Measurements from ENCODE around the gene SLC22A3.
"Not testable (repeated sequence)": the region's sequence is repeated elsewhere in the genome, so short reads cannot be mapped to it uniquely, and the experiment has no call there.

SLC22A3 gene

DNA sequence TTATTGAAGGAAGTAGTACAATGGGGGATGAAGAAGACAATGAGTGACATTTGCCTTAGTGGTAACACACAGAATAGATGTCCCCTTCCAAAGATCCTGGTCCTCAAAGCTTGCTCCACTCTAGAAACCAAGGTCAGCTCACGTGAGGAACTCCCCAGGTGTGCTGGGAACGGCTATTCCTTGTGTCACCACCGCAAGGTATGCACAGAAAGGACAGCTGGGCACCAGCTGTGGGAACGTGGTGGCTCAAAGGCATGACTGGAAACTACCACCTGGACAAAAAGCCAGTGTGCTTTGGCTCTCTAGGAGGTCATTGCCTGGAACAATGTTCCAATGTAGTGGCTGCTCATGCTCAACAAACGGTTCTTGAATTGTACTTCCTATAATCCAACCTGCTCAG is 94.0 kb downstream of the SLC22A3 start:
- no peak for FAIRE-seq
- TF ChIP-seq PAX5 (IDR thresholded peaks at IDR 0.05; ENCODE audit: insufficient read depth, low read length, severe bottlenecking): no peak
- no peak for TF ChIP-seq TAF1 (IDR thresholded peaks at IDR 0.05; ENCODE audit: low read depth, low read length)
- TF ChIP-seq SPI1 (IDR thresholded peaks at IDR 0.05; ENCODE audit: low read depth, low read length): no peak
- no peak for TF ChIP-seq POLR2A (IDR thresholded peaks at IDR 0.05; ENCODE audit: low read depth, low read length)
- no peak for TF ChIP-seq POU2F2 (IDR thresholded peaks at IDR 0.05; ENCODE audit: low read depth, low read length)
- TF ChIP-seq POLR2AphosphoS5 (IDR thresholded peaks at IDR 0.05; ENCODE audit: low read depth, low read length): no peak
- DNase-seq (ENCODE audit: insufficient read length, low spot score): no peak

DNA sequence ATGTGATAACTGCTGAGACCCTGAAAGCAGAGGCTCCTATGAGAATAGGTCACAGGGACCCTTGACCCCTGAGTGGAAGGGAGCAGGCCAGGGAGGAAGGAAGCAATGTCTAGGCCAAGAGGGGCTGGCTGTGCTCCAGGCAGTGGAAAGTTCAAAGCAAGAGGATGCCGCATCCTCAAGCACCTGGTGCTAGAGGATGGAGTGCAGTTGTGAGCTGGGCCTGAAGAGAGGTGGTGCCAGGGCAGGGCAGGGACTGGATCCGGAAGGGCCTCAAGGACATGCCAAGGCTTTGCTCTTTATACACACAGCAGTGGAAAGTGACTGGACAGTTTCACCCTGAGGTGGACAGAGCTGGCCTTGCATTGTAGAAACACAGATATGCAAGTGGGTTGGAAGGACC is 97.0 kb downstream of the SLC22A3 start:
- TF ChIP-seq TAF1 (IDR thresholded peaks at IDR 0.05; ENCODE audit: low read depth, low read length) (no peak), POLR2AphosphoS5 (IDR thresholded peaks at IDR 0.05; ENCODE audit: low read depth, low read length) (no peak), PAX5 (IDR thresholded peaks at IDR 0.05; ENCODE audit: insufficient read depth, low read length, severe bottlenecking) (no peak)
- no peak for DNase-seq (ENCODE audit: insufficient read length, low spot score)
- no peak for FAIRE-seq

DNA sequence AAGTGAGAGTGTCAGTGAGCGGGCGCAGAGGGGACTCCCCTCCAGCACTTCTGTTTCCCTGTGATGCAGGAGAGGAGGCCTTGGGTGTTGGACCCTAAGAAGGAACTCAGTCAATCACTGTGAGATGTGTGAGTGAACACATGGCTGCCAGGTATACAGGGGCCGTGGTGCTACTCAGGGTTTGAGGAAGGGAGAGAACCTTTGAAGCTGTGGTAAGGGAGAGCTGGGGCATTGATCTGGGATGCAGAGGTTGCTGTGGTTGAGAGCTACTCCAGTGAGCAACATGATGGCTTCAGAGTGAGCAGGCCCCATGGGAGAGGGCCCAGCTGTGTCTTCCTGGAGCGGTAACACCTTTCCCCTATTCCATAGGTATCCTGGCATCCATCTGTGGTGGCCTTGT is 99.2 kb downstream of the SLC22A3 start:
- TF ChIP-seq POLR2A (IDR thresholded peaks at IDR 0.05; ENCODE audit: low read depth, low read length): no peak
- TF ChIP-seq POLR2AphosphoS5 (IDR thresholded peaks at IDR 0.05; ENCODE audit: low read depth, low read length): no peak
- no peak for TF ChIP-seq SPI1 (IDR thresholded peaks at IDR 0.05; ENCODE audit: low read depth, low read length)
- no peak for TF ChIP-seq POU2F2 (IDR thresholded peaks at IDR 0.05; ENCODE audit: low read depth, low read length)
- TF ChIP-seq TAF1 (IDR thresholded peaks at IDR 0.05; ENCODE audit: low read depth, low read length): no peak
- no peak for TF ChIP-seq PAX5 (IDR thresholded peaks at IDR 0.05; ENCODE audit: insufficient read depth, low read length, severe bottlenecking)
- no peak for FAIRE-seq
- DNase-seq (ENCODE audit: insufficient read length, low spot score): no peak

DNA sequence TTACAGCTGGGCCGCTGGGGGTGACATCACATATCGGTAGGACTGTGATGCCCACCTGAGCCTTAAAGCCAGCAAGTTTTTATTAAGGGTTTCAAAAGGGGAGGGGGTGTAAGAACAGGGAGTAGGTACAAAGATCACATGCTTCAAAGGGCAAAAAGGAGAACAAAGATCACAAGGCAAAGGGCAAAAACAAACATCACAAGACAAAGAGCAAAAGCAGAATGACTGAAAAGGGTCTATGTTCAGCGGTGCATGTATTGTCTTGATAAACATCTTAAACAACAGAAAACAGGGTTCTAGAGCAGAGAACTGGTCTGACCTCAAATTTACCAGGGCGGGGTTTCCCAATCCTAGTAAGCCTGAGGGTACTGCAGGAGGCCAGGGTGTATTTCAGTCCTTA is 101.6 kb downstream of the SLC22A3 start:
- FAIRE-seq; DNase-seq (ENCODE audit: insufficient read length, low spot score): not testable (repeated sequence)

DNA sequence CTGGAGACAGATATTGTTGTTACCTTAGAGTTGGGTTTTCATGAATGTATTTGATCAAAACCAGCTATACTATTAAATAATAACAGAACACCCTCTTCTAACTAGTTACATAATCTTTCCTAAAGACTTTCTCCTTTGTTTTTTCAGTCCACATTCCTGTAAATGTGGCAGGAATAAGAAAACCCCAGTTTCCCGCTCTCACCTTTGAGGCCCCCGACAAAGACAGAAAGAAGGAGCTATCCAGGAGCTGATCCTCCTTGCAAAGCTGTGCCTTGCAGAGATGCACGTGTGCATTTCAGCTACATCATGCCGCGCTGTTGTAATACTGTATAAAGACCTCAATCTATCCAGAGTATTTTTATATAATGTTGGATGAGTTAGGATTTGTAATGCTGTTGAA is 102.7 kb downstream of the SLC22A3 start:
- FAIRE-seq (no peak), DNase-seq (ENCODE audit: insufficient read length, low spot score) (no peak)
- TF ChIP-seq POLR2AphosphoS5 (IDR thresholded peaks at IDR 0.05; ENCODE audit: low read depth, low read length) (no peak), SPI1 (IDR thresholded peaks at IDR 0.05; ENCODE audit: low read depth, low read length) (no peak), POU2F2 (IDR thresholded peaks at IDR 0.05; ENCODE audit: low read depth, low read length) (no peak), PAX5 (IDR thresholded peaks at IDR 0.05; ENCODE audit: insufficient read depth, low read length, severe bottlenecking) (no peak), TAF1 (IDR thresholded peaks at IDR 0.05; ENCODE audit: low read depth, low read length) (no peak), POLR2A (IDR thresholded peaks at IDR 0.05; ENCODE audit: low read depth, low read length) (no peak)

DNA sequence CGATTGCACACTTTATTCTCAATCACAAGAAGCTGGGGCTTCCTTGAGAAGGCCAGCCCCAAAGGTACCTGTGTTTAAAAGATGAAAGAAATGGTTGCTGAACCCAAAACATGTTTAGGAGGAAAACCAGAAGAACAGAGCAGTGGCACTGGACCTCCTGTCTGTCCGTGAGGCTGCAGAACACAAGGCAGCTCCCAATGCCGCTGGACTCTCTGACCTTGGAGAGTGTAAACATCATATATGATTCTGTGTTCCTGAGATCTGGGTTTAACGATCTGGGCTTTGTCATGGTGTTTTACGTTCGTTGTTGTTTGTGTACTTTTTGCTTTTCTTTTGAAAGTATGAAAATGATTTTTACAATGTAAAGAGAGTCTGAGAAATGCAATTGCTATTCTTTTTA is 106.1 kb downstream of the SLC22A3 start:
- DNase-seq (ENCODE audit: insufficient read length, low spot score) (no peak), FAIRE-seq (no peak)
- TF ChIP-seq POLR2A (IDR thresholded peaks at IDR 0.05; ENCODE audit: low read depth, low read length) (no peak), POU2F2 (IDR thresholded peaks at IDR 0.05; ENCODE audit: low read depth, low read length) (no peak), POLR2AphosphoS5 (IDR thresholded peaks at IDR 0.05; ENCODE audit: low read depth, low read length) (no peak), TAF1 (IDR thresholded peaks at IDR 0.05; ENCODE audit: low read depth, low read length) (no peak), SPI1 (IDR thresholded peaks at IDR 0.05; ENCODE audit: low read depth, low read length) (no peak), PAX5 (IDR thresholded peaks at IDR 0.05; ENCODE audit: insufficient read depth, low read length, severe bottlenecking) (no peak)

DNA sequence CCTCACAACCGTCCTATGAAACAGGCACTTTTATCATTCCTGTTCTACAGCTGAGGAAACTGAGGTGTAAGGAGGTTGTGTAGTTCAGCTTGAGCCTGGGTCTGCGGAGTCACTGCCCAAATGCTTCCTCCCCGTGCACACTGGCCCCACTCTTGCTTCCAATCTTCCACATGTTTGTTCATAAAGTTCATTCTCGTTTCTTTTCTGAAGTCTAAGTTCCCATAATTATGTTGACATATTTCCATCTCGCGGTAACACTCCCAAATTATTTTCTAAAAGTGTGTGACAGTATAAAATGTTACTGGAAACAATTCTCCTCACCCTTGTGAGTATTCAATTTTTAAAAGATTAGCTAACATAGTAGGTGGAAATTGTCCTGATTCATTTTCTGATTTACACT is 106.9 kb downstream of the SLC22A3 start:
- TF ChIP-seq POLR2AphosphoS5 (IDR thresholded peaks at IDR 0.05; ENCODE audit: low read depth, low read length) (no peak), TAF1 (IDR thresholded peaks at IDR 0.05; ENCODE audit: low read depth, low read length) (no peak), POU2F2 (IDR thresholded peaks at IDR 0.05; ENCODE audit: low read depth, low read length) (no peak), PAX5 (IDR thresholded peaks at IDR 0.05; ENCODE audit: insufficient read depth, low read length, severe bottlenecking) (no peak), SPI1 (IDR thresholded peaks at IDR 0.05; ENCODE audit: low read depth, low read length) (no peak), POLR2A (IDR thresholded peaks at IDR 0.05; ENCODE audit: low read depth, low read length) (no peak)
- FAIRE-seq: no peak

DNA sequence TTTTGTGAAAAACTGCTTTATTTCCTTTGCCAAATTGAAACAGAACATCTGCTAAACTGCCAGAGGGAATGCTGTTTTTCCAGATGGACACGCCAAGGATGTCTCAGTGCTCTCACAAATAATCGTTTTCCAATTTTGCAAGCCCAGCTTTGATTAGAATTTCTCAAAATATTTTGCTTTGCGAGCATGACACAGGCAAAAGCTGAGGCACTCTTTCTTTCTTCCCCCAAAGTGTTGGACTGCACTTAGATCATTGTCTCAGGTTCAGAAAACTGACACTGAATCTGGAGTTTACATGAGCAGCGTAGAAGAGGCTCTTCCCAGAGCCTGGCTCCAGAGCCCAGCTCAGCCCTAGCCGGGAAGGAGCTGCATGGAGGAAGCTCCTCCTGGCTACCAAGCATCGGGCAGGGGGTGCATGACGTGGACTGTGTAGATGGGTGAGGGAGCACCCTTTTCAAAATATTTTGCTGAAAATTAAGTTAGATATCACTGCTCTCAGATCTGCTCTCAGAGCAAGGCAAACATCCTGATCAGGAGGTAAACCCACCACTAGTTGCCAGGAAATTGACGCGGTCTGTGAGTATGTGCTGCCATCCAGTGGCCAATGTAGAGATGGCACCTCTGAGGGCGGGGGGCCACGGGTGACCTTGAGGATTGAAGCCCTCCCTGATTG is 107.5 kb downstream of the SLC22A3 start:
- DNase-seq (ENCODE audit: insufficient read length, low spot score) (peak; percentile 36), FAIRE-seq (peak; percentile 92)
- TF ChIP-seq POLR2A (IDR thresholded peaks at IDR 0.05; ENCODE audit: low read depth, low read length) (no peak), TAF1 (IDR thresholded peaks at IDR 0.05; ENCODE audit: low read depth, low read length) (no peak), SPI1 (IDR thresholded peaks at IDR 0.05; ENCODE audit: low read depth, low read length) (no peak), PAX5 (IDR thresholded peaks at IDR 0.05; ENCODE audit: insufficient read depth, low read length, severe bottlenecking) (no peak), POLR2AphosphoS5 (IDR thresholded peaks at IDR 0.05; ENCODE audit: low read depth, low read length) (no peak), POU2F2 (IDR thresholded peaks at IDR 0.05; ENCODE audit: low read depth, low read length) (no peak)

More for the DNA sequence above, 106.9 kb downstream of the SLC22A3 start:
- DNase-seq (ENCODE audit: insufficient read length, low spot score): no peak

DNA sequence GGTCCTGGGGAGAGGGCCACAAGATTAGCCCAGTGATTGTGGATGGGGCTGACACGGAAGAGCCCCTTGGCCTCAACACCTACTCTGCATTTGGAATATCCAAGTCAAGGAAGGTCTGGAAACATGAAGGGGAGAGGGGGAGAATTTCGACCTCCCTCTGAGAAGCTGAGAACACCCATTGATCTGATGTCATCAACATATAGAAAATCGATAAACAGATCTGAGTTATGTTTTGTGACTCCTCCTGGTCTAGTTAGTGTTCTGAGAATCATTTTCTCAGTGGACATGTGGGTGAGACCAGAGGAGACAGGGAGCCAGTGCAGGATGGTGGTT is 108.0 kb downstream of the SLC22A3 start:
- TF ChIP-seq POU2F2 (IDR thresholded peaks at IDR 0.05; ENCODE audit: low read depth, low read length) (no peak), PAX5 (IDR thresholded peaks at IDR 0.05; ENCODE audit: insufficient read depth, low read length, severe bottlenecking) (no peak), POLR2A (IDR thresholded peaks at IDR 0.05; ENCODE audit: low read depth, low read length) (no peak), TAF1 (IDR thresholded peaks at IDR 0.05; ENCODE audit: low read depth, low read length) (no peak), SPI1 (IDR thresholded peaks at IDR 0.05; ENCODE audit: low read depth, low read length) (no peak), POLR2AphosphoS5 (IDR thresholded peaks at IDR 0.05; ENCODE audit: low read depth, low read length) (no peak)
- FAIRE-seq: no peak
- no peak for DNase-seq (ENCODE audit: insufficient read length, low spot score)

DNA sequence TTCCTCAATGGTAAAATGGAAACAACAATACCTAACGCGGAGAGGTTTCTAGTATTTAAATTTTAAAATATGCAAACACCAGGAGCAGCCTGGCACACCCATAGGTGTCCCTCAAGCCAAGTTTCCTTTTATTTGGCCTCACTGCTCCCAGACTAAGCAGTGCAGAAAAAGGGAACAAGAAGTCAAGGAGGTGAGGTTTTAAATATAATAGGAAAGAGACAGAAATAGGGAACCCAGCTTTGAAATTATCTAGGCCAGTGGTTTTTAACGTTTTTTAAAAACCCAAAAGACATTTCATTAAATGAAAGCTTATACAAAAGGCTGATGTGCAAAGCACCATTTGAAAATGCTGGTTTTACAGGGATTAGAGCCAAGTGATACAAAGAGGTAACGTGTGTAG is 109.6 kb downstream of the SLC22A3 start:
- DNase-seq (ENCODE audit: insufficient read length, low spot score) (no peak), FAIRE-seq (no peak)
- TF ChIP-seq PAX5 (IDR thresholded peaks at IDR 0.05; ENCODE audit: insufficient read depth, low read length, severe bottlenecking) (no peak), POLR2AphosphoS5 (IDR thresholded peaks at IDR 0.05; ENCODE audit: low read depth, low read length) (no peak), POU2F2 (IDR thresholded peaks at IDR 0.05; ENCODE audit: low read depth, low read length) (no peak)

Measured in GM12891 (cell line).